ENCODE measurements around the gene CACNA2D2.

Gene CACNA2D2

DNA sequence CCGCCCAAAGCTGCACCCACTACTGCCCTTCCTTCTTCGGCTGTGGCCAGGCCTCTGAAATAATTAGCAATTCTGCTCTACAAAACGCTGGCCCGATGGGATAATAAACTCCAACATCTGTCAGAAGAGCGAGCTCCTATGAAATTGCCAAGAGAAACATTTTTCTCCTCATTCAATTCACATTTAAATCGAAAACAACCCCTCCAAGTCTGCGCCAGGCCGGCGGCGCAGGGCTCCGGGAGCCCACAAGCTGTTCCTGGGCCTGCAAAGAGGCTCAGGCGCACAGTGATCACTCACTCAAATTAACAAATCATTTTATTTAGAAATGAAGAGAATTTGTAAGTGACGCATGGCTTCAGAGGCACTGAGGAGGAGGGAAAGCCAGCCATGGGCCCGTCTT, 88.8 kb downstream of the CACNA2D2 start:
- ChIA-PET POLR2A (no interaction called here), CTCF (interaction anchor here (0.7 kb wide), 1 partner anchor 478 kb away, joined by 4 read pairs; no protein-coding TSS in a partner anchor)
- H3K36me3 ChIP-seq (ENCODE audit: control insufficient read depth in 2 of 2, insufficient read depth in 1 of 2, low read length in 2 of 2): no peaks in the 10 kb centered on the region
- TF ChIP-seq ZBTB8A (tag by site-specific recombination; IDR thresholded peaks at IDR 0.05) (no peak), ZNF157 (tag by site-specific recombination; IDR thresholded peaks at IDR 0.05) (no peak), ZBTB10 (tag by site-specific recombination; IDR thresholded peaks at IDR 0.05) (no peak), ZNF350 (tag by site-specific recombination; IDR thresholded peaks at IDR 0.05) (no peak), TSHZ1 (tag by site-specific recombination; IDR thresholded peaks at IDR 0.05; ENCODE audit: borderline replicate concordance) (no peak), ZFHX2 (tag by site-specific recombination; conservative IDR thresholded peaks at IDR 0.05) (no peak), ZNF623 (tag by site-specific recombination; IDR thresholded peaks at IDR 0.05) (no peak)
- H3K4me3 ChIP-seq (ENCODE audit: low read depth, low read length): no peak overlapping the region
- no peaks in the 10 kb centered on the region for H3K9me3 ChIP-seq (ENCODE audit: control insufficient read depth, insufficient read depth, low read depth, low read length)
- no peaks in the 10 kb centered on the region for H3K4me1 ChIP-seq (ENCODE audit: control insufficient read depth, insufficient read depth, low read length)
- no peak overlapping the region for H3K27ac ChIP-seq (ENCODE audit: extremely low read depth, low read depth, low read length)

DNA sequence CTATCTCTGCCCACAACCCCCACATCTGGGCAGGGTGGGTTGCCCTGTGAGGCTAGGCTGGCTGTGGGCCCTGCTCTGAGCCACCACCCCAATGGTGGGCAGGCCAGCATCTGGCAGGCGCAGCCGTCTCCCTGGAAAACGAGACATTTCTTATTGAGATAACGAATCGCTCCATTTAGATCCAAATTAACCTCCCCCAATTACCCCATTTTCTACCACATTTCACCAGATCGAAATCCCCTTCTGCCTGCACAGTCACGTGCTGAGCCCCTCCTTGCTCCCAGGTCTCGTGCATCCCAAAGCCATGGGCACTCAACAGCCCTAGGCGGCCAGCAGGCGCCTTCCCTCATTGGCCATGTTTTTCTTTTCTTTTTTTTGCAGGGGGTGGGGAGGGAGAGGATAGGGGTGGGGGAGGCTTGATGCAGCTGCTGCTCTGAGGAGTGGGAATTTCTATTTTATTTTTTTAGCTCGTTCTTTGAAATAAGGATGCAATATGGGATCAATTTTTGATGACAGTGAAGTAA, 91.1 kb downstream of the CACNA2D2 start:
- ChIA-PET CTCF (no interaction called here), POLR2A (no interaction called here)
- no peaks in the 10 kb centered on the region for H3K36me3 ChIP-seq (ENCODE audit: control insufficient read depth in 2 of 2, insufficient read depth in 1 of 2, low read length in 2 of 2)
- no peak overlapping the region for H3K27ac ChIP-seq (ENCODE audit: extremely low read depth, low read depth, low read length)
- H3K9me3 ChIP-seq (ENCODE audit: control insufficient read depth, insufficient read depth, low read depth, low read length): no peaks in the 10 kb centered on the region
- no peak for TF ChIP-seq SETDB1 (IDR thresholded peaks at IDR 0.05; ENCODE audit: insufficient read length, low read length)
- TF ChIP-seq ZBTB20 (tag by site-specific recombination; IDR thresholded peaks at IDR 0.05): no peak
- TF ChIP-seq, protein P1, sequence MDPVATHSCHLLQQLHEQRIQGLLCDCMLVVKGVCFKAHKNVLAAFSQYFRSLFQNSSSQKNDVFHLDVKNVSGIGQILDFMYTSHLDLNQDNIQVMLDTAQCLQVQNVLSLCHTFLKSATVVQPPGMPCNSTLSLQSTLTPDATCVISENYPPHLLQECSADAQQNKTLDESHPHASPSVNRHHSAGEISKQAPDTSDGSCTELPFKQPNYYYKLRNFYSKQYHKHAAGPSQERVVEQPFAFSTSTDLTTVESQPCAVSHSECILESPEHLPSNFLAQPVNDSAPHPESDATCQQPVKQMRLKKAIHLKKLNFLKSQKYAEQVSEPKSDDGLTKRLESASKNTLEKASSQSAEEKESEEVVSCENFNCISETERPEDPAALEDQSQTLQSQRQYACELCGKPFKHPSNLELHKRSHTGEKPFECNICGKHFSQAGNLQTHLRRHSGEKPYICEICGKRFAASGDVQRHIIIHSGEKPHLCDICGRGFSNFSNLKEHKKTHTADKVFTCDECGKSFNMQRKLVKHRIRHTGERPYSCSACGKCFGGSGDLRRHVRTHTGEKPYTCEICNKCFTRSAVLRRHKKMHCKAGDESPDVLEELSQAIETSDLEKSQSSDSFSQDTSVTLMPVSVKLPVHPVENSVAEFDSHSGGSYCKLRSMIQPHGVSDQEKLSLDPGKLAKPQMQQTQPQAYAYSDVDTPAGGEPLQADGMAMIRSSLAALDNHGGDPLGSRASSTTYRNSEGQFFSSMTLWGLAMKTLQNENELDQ (tag by site-specific recombination; IDR thresholded peaks at IDR 0.05; ENCODE audit: low read depth): no peak
- TF ChIP-seq ZSCAN23 (tag by site-specific recombination; IDR thresholded peaks at IDR 0.05): no peak
- TF ChIP-seq ZSCAN16 (tag by site-specific recombination; IDR thresholded peaks at IDR 0.05): no peak
- no peaks in the 10 kb centered on the region for H3K4me1 ChIP-seq (ENCODE audit: control insufficient read depth, insufficient read depth, low read length)
- no peak overlapping the region for H3K4me3 ChIP-seq (ENCODE audit: low read depth, low read length)

DNA sequence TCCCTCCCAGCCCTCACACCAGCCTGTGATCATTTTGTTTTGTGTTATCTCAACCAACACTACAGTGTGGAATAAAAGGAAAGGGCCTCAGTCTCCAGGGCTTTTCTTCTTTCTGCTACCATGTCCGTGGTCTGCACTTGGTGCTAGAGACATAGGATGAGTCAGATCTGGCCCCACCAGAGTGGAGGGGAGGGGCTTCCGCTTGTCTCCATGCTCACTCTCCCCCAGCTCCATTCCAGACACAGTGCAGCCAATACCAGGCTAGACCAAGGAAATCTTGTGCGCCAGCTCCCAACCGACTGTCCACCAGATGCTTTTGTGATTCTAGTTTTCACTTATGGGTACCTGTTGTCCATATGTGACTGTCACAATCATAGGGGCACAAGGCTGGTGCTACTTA, 92.2 kb downstream of the CACNA2D2 start:
- POLR2A ChIA-PET: no interaction called here
- H3K36me3 ChIP-seq (ENCODE audit: control insufficient read depth in 2 of 2, insufficient read depth in 1 of 2, low read length in 2 of 2): no peaks in the 10 kb centered on the region
- H3K4me1 ChIP-seq (ENCODE audit: control insufficient read depth, insufficient read depth, low read length): no peaks in the 10 kb centered on the region
- no peak overlapping the region for H3K4me3 ChIP-seq (ENCODE audit: low read depth, low read length)
- CTCF ChIA-PET: interaction anchor here (0.9 kb wide), 1 partner anchor 132 kb away, joined by 3 read pairs; no protein-coding TSS in a partner anchor
- no peak overlapping the region for H3K27ac ChIP-seq (ENCODE audit: extremely low read depth, low read depth, low read length)
- no peaks in the 10 kb centered on the region for H3K9me3 ChIP-seq (ENCODE audit: control insufficient read depth, insufficient read depth, low read depth, low read length)
- TF ChIP-seq MYNN (tag by site-specific recombination; IDR thresholded peaks at IDR 0.05; ENCODE audit: borderline replicate concordance): no peak
- no peak for TF ChIP-seq TRIM28 (IDR thresholded peaks at IDR 0.05; ENCODE audit: borderline replicate concordance, low read length)
- no peak for TF ChIP-seq YY2 (tag by site-specific recombination; IDR thresholded peaks at IDR 0.05)
- TF ChIP-seq, protein P2, sequence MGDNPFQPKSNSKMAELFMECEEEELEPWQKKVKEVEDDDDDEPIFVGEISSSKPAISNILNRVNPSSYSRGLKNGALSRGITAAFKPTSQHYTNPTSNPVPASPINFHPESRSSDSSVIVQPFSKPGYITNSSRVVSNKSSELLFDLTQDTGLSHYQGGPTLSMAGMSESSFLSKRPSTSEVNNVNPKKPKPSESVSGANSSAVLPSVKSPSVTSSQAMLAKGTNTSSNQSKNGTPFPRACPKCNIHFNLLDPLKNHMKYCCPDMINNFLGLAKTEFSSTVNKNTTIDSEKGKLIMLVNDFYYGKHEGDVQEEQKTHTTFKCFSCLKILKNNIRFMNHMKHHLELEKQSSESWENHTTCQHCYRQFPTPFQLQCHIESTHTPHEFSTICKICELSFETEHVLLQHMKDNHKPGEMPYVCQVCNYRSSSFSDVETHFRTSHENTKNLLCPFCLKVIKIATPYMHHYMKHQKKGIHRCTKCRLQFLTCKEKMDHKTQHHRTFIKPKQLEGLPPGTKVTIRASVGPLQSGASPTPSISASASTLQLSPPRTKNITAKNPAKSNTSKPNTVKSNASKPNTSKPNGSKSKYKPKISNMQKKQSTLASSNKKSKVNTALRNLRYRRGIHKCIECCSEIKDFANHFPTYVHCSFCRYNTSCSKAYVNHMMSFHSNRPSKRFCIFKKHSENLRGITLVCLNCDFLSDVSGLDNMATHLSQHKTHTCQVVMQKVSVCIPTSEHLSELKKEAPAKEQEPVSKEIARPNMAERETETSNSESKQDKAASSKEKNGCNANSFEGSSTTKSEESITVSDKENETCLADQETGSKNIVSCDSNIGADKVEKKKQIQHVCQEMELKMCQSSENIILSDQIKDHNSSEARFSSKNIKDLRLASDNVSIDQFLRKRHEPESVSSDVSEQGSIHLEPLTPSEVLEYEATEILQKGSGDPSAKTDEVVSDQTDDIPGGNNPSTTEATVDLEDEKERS (tag by site-specific recombination; IDR thresholded peaks at IDR 0.05): no peak
- TF ChIP-seq MEIS1 (CRISPR knock-in tag; IDR thresholded peaks at IDR 0.05; ENCODE audit: borderline replicate concordance): no peak
- no peak for TF ChIP-seq ZSCAN23 (tag by site-specific recombination; IDR thresholded peaks at IDR 0.05)
- TF ChIP-seq, protein P3, sequence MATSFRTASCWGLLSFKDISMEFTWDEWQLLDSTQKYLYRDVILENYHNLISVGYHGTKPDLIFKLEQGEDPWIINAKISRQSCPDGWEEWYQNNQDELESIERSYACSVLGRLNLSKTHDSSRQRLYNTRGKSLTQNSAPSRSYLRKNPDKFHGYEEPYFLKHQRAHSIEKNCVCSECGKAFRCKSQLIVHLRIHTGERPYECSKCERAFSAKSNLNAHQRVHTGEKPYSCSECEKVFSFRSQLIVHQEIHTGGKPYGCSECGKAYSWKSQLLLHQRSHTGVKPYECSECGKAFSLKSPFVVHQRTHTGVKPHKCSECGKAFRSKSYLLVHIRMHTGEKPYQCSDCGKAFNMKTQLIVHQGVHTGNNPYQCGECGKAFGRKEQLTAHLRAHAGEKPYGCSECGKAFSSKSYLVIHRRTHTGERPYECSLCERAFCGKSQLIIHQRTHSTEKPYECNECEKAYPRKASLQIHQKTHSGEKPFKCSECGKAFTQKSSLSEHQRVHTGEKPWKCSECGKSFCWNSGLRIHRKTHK (tag by site-specific recombination; IDR thresholded peaks at IDR 0.05): no peak

Measured in HEK293 (cell line).